GM23338 (cell line): Measurements from ENCODE around the gene XRCC4. TPM values are rescaled to one million over a fixed set of nuclear protein-coding genes. Genes with fewer than 3 reads are reported as not detected.

ENCODE experiments used
- ATAC-seq: fragments of 200-7000 bp; cut with Tn5 transposase; 3 replicates; pipeline ENCODE4 v1.9.1; 2020
- DNase-seq: peaks from one replicate; pipeline ENCODE4 v3.0.0-alpha.2; 2015; ENCODE audit warnings: low spot score
- H2AFZ ChIP-seq: fragments of 200-600 bp; sonication (generic); 2 replicates; pipeline ENCODE4 v1.8.0; 2016; ENCODE audit warnings: antibody characterized with exemption, mild to moderate bottlenecking, moderate library complexity
- H3F3A ChIP-seq: fragments of 200-600 bp; sonication (generic); replicated peaks from 2 replicates; pipeline ENCODE4 v1.8.0; 2017; ENCODE audit warnings: antibody characterized with exemption, mixed run types, low read depth
- H3K27ac ChIP-seq: fragments of 200-600 bp; sonication (generic); 2 replicates; pipeline ENCODE4 v1.6.1; 2016; ENCODE audit warnings: low read depth
- H3K27me3 ChIP-seq: fragments of 200-600 bp; sonication (generic); 2 replicates; pipeline ENCODE4 v1.8.0; 2016; ENCODE audit warnings: mild to moderate bottlenecking, mixed run types, moderate library complexity; ENCODE audit not compliant: insufficient read depth
- H3K36me3 ChIP-seq: fragments of 200-600 bp; sonication (generic); 2 replicates; pipeline ENCODE4 v1.8.0; 2016; ENCODE audit warnings: mild to moderate bottlenecking; ENCODE audit not compliant: insufficient read depth
- H3K4me1 ChIP-seq: fragments of 200-600 bp; sonication (generic); 2 replicates; pipeline ENCODE4 v1.8.0; 2016; ENCODE audit warnings: mild to moderate bottlenecking, moderate library complexity; ENCODE audit not compliant: insufficient read depth
- H3K4me2 ChIP-seq: fragments of 200-600 bp; sonication (generic); 2 replicates; pipeline ENCODE4 v1.7.1; 2017; ENCODE audit warnings: mixed run types
- H3K4me3 ChIP-seq: fragments of 200-600 bp; sonication (generic); 2 replicates; pipeline ENCODE4 v1.6.1; 2016; ENCODE audit warnings: mixed run types
- H3K79me2 ChIP-seq: fragments of 200-600 bp; sonication (generic); replicated peaks from 2 replicates; pipeline ENCODE4 v1.8.0; 2017; ENCODE audit warnings: mild to moderate bottlenecking; ENCODE audit not compliant: insufficient read depth
- H3K9me2 ChIP-seq: fragments of 200-600 bp; sonication (generic); 2 replicates; pipeline ENCODE4 v1.8.0; 2017; ENCODE audit not compliant: insufficient read depth
- H4K20me1 ChIP-seq: fragments of 200-600 bp; sonication (generic); replicated peaks from 2 replicates; pipeline ENCODE4 v1.8.0; 2017; ENCODE audit warnings: mild to moderate bottlenecking; ENCODE audit not compliant: insufficient read depth
- H3K27ac Mint-ChIP-seq: 2 replicates; pipeline ENCODE4 v1.8.0; 2020; ENCODE audit warnings: inconsistent platforms, mild to moderate bottlenecking, moderate library complexity, mixed read lengths
- H3K27me3 Mint-ChIP-seq: 3 replicates; pipeline ENCODE4 v1.8.0; 2022; ENCODE audit warnings: low read depth, mild to moderate bottlenecking, moderate library complexity, mixed read lengths, inconsistent platforms; ENCODE audit not compliant: insufficient read depth, poor library complexity
- H3K36me3 Mint-ChIP-seq: 3 replicates; pipeline ENCODE4 v1.8.0; 2021; ENCODE audit warnings: low read depth, mild to moderate bottlenecking, inconsistent platforms, moderate library complexity, mixed read lengths
- H3K4me1 Mint-ChIP-seq: 3 replicates; pipeline ENCODE4 v1.8.0; 2020; ENCODE audit warnings: mild to moderate bottlenecking, inconsistent platforms, mixed read lengths
- H3K4me3 Mint-ChIP-seq: 3 replicates; pipeline ENCODE4 v1.8.0; 2021; ENCODE audit warnings: moderate library complexity, mild to moderate bottlenecking, inconsistent platforms, mixed read lengths
- H3K9me3 Mint-ChIP-seq: 3 replicates; pipeline ENCODE4 v1.8.0; 2020; ENCODE audit warnings: moderate library complexity, mild to moderate bottlenecking, inconsistent platforms, mixed read lengths
- CREB1 ChIP-seq: fragments of 250-450 bp; sonication (Bioruptor Pico); IDR thresholded peaks from 2 replicates; pipeline ENCODE4 v1.5.0; 2020; ENCODE audit warnings: low read depth, mild to moderate bottlenecking, moderate library complexity
- CTCF ChIP-seq, 2 experiments: fragments of 200-600 bp in 1 of 2; sonication (generic) in 1 of 2; conservative IDR thresholded peaks; 2 replicates each; pipeline versions ENCODE4 v1.5.1 to v1.6.1; 2016 to 2017; ENCODE audit warnings: antibody characterized with exemption in 2 of 2, low read depth in 2 of 2, mild to moderate bottlenecking in 2 of 2, moderate library complexity in 1 of 2
- EZH2 ChIP-seq: fragments of 200-600 bp; sonication (generic); IDR thresholded peaks from one replicate; pipeline ENCODE4 v1.8.0; 2017; ENCODE audit warnings: antibody characterized with exemption, mild to moderate bottlenecking, low read depth; ENCODE audit not compliant: unreplicated experiment
- EZH2phosphoT487 ChIP-seq: fragments of 200-600 bp; sonication (generic); IDR thresholded peaks from one replicate; pipeline ENCODE4 v1.8.1; 2018; ENCODE audit warnings: antibody characterized with exemption; ENCODE audit not compliant: unreplicated experiment
- JUNB ChIP-seq: IDR thresholded peaks from one replicate; pipeline ENCODE4 v1.6.1; 2016; ENCODE audit warnings: antibody characterized with exemption; ENCODE audit not compliant: unreplicated experiment
- NANOG ChIP-seq: IDR thresholded peaks from 2 replicates; pipeline ENCODE4 v1.6.1; 2016; ENCODE audit warnings: antibody characterized with exemption, borderline replicate concordance
- POLR2AphosphoS5 ChIP-seq: IDR thresholded peaks from 2 replicates; pipeline ENCODE4 v1.6.1; 2016; ENCODE audit warnings: antibody characterized with exemption, low read depth
- STAT1 ChIP-seq: IDR thresholded peaks from one replicate; pipeline ENCODE4 v1.6.1; 2016; ENCODE audit warnings: antibody characterized with exemption; ENCODE audit not compliant: unreplicated experiment
- ZNF114 ChIP-seq: fragments of 250-450 bp; sonication (Bioruptor Pico); IDR thresholded peaks from 2 replicates; pipeline ENCODE4 v1.5.0; 2020; ENCODE audit warnings: mild to moderate bottlenecking, moderate library complexity
- ZNF331 ChIP-seq: fragments of 250-450 bp; sonication (Bioruptor Pico); IDR thresholded peaks from 2 replicates; pipeline ENCODE4 v1.5.0; 2020; ENCODE audit warnings: low read depth, mild to moderate bottlenecking, moderate library complexity
- ZNF462 ChIP-seq: fragments of 250-450 bp; sonication (Bioruptor Pico); IDR thresholded peaks from 2 replicates; pipeline ENCODE4 v1.5.0; 2020; ENCODE audit warnings: mild to moderate bottlenecking, moderate library complexity
- polyA plus RNA-seq: library from polyadenylated mRNA; unstranded; fragments of >200 nt; fragmentation: Nextera tagmentation; extraction: Ambion mirVana; gene quantifications from 2 replicates; pipeline ENCODE4 v1.2.1, GENCODE V29; 2016
- total RNA-seq: library from RNA; depleted of rRNA; stranded (reverse); fragments of >200 nt; shearing (Covaris generic); gene quantifications from 2 replicates; pipeline ENCODE4 v1.2.3, GENCODE V29; 2014
- TF ChIP-seq, protein P1 (sequence below): IDR thresholded peaks from one replicate; pipeline ENCODE4 v1.6.1; 2018; ENCODE audit warnings: antibody characterized with exemption; ENCODE audit not compliant: unreplicated experiment
- TF ChIP-seq, protein P2 (sequence below): IDR thresholded peaks from 2 replicates; pipeline ENCODE4 v1.6.1; 2016; ENCODE audit warnings: antibody characterized with exemption

Gene XRCC4
- total and polyA plus RNA-seq, 2 experiments from 2014 or later = 11.5 to 22.4 TPM

GRCh38 chr5:83246071-83246470 lies 168.7 kb downstream of the XRCC4 start:
- Mint-ChIP-seq H3K4me1 (no peaks in the 10 kb centered on the region), H3K4me3 (no peak overlapping the region), H3K9me3 (no peaks in the 10 kb centered on the region), H3K36me3 (no peaks in the 10 kb centered on the region), H3K27ac (no peak overlapping the region), H3K27me3 (no peaks in the 10 kb centered on the region)
- no peak overlapping the region for H3K27ac ChIP-seq
- no peak for DNase-seq
- H3F3A ChIP-seq = no peaks in the 10 kb centered on the region
- ATAC-seq = no peak
- TF ChIP-seq ZNF331 (CRISPR knock-in tag) (no peak), POLR2AphosphoS5 (no peak), EZH2 (no peak), ZNF114 (no peak), EZH2phosphoT487 (no peak), JUNB (no peak), ZNF462 (no peak), CTCF (conservative IDR thresholded peaks at IDR 0.05; ENCODE audit: low read depth in 2 of 2) (no peak), CREB1 (CRISPR knock-in tag) (no peak), NANOG (no peak), STAT1 (no peak)
- TF ChIP-seq, protein P1, sequence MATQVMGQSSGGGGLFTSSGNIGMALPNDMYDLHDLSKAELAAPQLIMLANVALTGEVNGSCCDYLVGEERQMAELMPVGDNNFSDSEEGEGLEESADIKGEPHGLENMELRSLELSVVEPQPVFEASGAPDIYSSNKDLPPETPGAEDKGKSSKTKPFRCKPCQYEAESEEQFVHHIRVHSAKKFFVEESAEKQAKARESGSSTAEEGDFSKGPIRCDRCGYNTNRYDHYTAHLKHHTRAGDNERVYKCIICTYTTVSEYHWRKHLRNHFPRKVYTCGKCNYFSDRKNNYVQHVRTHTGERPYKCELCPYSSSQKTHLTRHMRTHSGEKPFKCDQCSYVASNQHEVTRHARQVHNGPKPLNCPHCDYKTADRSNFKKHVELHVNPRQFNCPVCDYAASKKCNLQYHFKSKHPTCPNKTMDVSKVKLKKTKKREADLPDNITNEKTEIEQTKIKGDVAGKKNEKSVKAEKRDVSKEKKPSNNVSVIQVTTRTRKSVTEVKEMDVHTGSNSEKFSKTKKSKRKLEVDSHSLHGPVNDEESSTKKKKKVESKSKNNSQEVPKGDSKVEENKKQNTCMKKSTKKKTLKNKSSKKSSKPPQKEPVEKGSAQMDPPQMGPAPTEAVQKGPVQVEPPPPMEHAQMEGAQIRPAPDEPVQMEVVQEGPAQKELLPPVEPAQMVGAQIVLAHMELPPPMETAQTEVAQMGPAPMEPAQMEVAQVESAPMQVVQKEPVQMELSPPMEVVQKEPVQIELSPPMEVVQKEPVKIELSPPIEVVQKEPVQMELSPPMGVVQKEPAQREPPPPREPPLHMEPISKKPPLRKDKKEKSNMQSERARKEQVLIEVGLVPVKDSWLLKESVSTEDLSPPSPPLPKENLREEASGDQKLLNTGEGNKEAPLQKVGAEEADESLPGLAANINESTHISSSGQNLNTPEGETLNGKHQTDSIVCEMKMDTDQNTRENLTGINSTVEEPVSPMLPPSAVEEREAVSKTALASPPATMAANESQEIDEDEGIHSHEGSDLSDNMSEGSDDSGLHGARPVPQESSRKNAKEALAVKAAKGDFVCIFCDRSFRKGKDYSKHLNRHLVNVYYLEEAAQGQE = no peak
- TF ChIP-seq, protein P2, sequence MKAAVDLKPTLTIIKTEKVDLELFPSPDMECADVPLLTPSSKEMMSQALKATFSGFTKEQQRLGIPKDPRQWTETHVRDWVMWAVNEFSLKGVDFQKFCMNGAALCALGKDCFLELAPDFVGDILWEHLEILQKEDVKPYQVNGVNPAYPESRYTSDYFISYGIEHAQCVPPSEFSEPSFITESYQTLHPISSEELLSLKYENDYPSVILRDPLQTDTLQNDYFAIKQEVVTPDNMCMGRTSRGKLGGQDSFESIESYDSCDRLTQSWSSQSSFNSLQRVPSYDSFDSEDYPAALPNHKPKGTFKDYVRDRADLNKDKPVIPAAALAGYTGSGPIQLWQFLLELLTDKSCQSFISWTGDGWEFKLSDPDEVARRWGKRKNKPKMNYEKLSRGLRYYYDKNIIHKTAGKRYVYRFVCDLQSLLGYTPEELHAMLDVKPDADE = no peak
- H3K4me3 ChIP-seq = no peak overlapping the region
- H3K27me3 ChIP-seq = no peaks in the 10 kb centered on the region
- no peaks in the 10 kb centered on the region for H4K20me1 ChIP-seq
- H2AFZ ChIP-seq = no peak overlapping the region
- no peaks in the 10 kb centered on the region for H3K36me3 ChIP-seq
- no peaks in the 10 kb centered on the region for H3K4me1 ChIP-seq
- H3K4me2 ChIP-seq = no peak overlapping the region
- no peaks in the 10 kb centered on the region for H3K79me2 ChIP-seq
- no peaks in the 10 kb centered on the region for H3K9me2 ChIP-seq
